HepG2 (cell line): Measurements from ENCODE around the gene RBM23. TPM values are rescaled to one million over a fixed set of nuclear protein-coding genes. Genes with fewer than 3 reads are reported as not detected.
A peak's percentile ranks its signal among the peaks of the same experiment; 100 is the strongest.

Experiments used
- ATAC-seq: fragments of 200-7000 bp; cut with Tn5 transposase; 3 replicates; pipeline ENCODE4 v1.9.1; 2020; ENCODE audit warnings: mild to moderate bottlenecking, moderate library complexity
- BruUV-seq: library from RNA; stranded (reverse); fragments of 400-500 nt; replicated peaks from 2 replicates; lab custom pipeline; 2021; lab: Mats Ljungman, UMichigan
- CTCF ChIA-PET: fragments of 300-600 bp; formaldehyde crosslinking; extraction: SDS; loops from one replicate; lab custom pipeline; 2021; ENCODE audit warnings: low total read pairs, inconsistent platforms, low intra/inter-chr PET ratio; lab: Yijun Ruan, JAX
- POLR2A ChIA-PET: fragments of 350-600 bp; sonication (Branson Sonifier 250); formaldehyde crosslinking; loops from one replicate; lab custom pipeline; 2020; ENCODE audit warnings: antibody characterized with exemption, inconsistent platforms; lab: Yijun Ruan, JAX
- DNase-seq: peaks from one replicate; pipeline ENCODE4 v3.0.0-alpha.2; 2015; ENCODE audit warnings: low spot score
- FAIRE-seq: peaks from 3 replicates; lab custom pipeline; 2011; peaks lifted over from hg19 to GRCh38; lab: Jason Lieb, UNC
- H2AFZ ChIP-seq: one replicate; pipeline ENCODE4 v1.6.1; 2011; ENCODE audit warnings: low read length, inconsistent platforms
- H3K27ac ChIP-seq: fragments of 300-600 bp; 3 replicates; pipeline ENCODE4 v1.8.0; 2011; ENCODE audit warnings: mixed run types, mild to moderate bottlenecking, mixed read lengths, low read length, inconsistent platforms; ENCODE audit not compliant: insufficient read depth; ENCODE audit errors: extremely low read length
- H3K27me3 ChIP-seq, 2 experiments: fragments of 200-600 bp in 1 of 2; 2 replicates in 1 of 2; 3 replicates in 1 of 2; pipeline versions ENCODE4 v1.6.0 to v1.8.0; 2011; ENCODE audit warnings: low read length in 2 of 2, mild to moderate bottlenecking in 2 of 2, moderate library complexity in 2 of 2, inconsistent platforms in 1 of 2; ENCODE audit not compliant: insufficient read depth in 2 of 2, control insufficient read depth in 1 of 2
- H3K36me3 ChIP-seq, 2 experiments: fragments of 200-600 bp in 1 of 2; replicated peaks in 1 of 2; 2 replicates in 1 of 2; 3 replicates in 1 of 2; pipeline versions ENCODE4 v1.5.1 to v1.8.0; 2011; ENCODE audit warnings: low read length in 2 of 2, inconsistent platforms in 1 of 2; ENCODE audit not compliant: insufficient read depth in 2 of 2, control insufficient read depth in 1 of 2
- H3K4me1 ChIP-seq: 2 replicates; pipeline ENCODE4 v1.5.1; 2012; ENCODE audit warnings: low read length, inconsistent platforms; ENCODE audit not compliant: insufficient read depth
- H3K4me2 ChIP-seq: 2 replicates; pipeline ENCODE4 v1.6.0; 2011; ENCODE audit warnings: low read depth, low read length, inconsistent platforms
- H3K4me3 ChIP-seq, 3 experiments: fragments of 200-600 bp in 1 of 3; sonication (generic), shearing (Covaris generic) in 1 of 3; replicated peaks in 1 of 3; 2 replicates each; pipeline ENCODE4 v1.5.1; 2011 to 2016; ENCODE audit warnings: low read length in 3 of 3, inconsistent platforms in 2 of 3, low read depth in 2 of 3, mild to moderate bottlenecking in 2 of 3, control low read depth in 1 of 3, mixed read lengths in 1 of 3; ENCODE audit not compliant: insufficient read depth in 1 of 3
- H3K79me2 ChIP-seq: one replicate; pipeline ENCODE4 v1.6.1; 2011; ENCODE audit warnings: low read length, inconsistent platforms; ENCODE audit not compliant: insufficient read depth
- H3K9ac ChIP-seq: 2 replicates; pipeline ENCODE4 v1.6.0; 2011; ENCODE audit warnings: mild to moderate bottlenecking, low read depth, low read length, inconsistent platforms; ENCODE audit not compliant: insufficient read depth
- H3K9me3 ChIP-seq: 2 replicates; pipeline ENCODE4 v1.5.1; 2012; ENCODE audit warnings: mild to moderate bottlenecking, low read length
- H4K20me1 ChIP-seq: 2 replicates; pipeline ENCODE4 v1.6.0; 2011; ENCODE audit warnings: inconsistent platforms, mild to moderate bottlenecking, low read length, moderate library complexity; ENCODE audit not compliant: insufficient read depth
- ARHGAP35 ChIP-seq: sonication (generic); formaldehyde crosslinking; IDR thresholded peaks from 2 replicates; pipeline ENCODE4 v1.9.0; 2022; ENCODE audit warnings: mild to moderate bottlenecking, inconsistent platforms, moderate library complexity, missing genetic modification reagents, borderline replicate concordance
- FOXM1 ChIP-seq: sonication (generic); formaldehyde crosslinking; IDR thresholded peaks from 2 replicates; pipeline ENCODE4 v1.5.0; 2020; ENCODE audit warnings: missing genetic modification reagents
- KDM5A ChIP-seq: fragments of 200-600 bp; sonication (generic); IDR thresholded peaks from 2 replicates; pipeline ENCODE4 v1.7.0; 2018; ENCODE audit warnings: antibody characterized with exemption, mild to moderate bottlenecking, low read length, borderline replicate concordance
- KDM6A ChIP-seq: IDR thresholded peaks from 2 replicates; pipeline ENCODE4 v1.6.1; 2016; ENCODE audit warnings: low read depth
- PRMT3 ChIP-seq: sonication (generic); formaldehyde crosslinking; IDR thresholded peaks from 2 replicates; pipeline ENCODE4 v1.8.1; 2022; ENCODE audit warnings: low read depth, mild to moderate bottlenecking, moderate library complexity, missing genetic modification reagents, borderline replicate concordance
- RARG ChIP-seq: sonication (generic); formaldehyde crosslinking; IDR thresholded peaks from 2 replicates; pipeline ENCODE4 v1.4.0; 2020; ENCODE audit warnings: low read depth, mild to moderate bottlenecking, missing genetic modification reagents
- RFX5 ChIP-seq: IDR thresholded peaks from 2 replicates; pipeline ENCODE4 v1.6.1; 2011; ENCODE audit warnings: low read depth, low read length, improper control_type of control experiment
- ZNF121 ChIP-seq: sonication (generic); formaldehyde crosslinking; IDR thresholded peaks from 2 replicates; pipeline ENCODE4 v1.5.0; 2020; ENCODE audit warnings: mild to moderate bottlenecking, missing genetic modification reagents
- ZNF713 ChIP-seq: sonication (generic); formaldehyde crosslinking; IDR thresholded peaks from 2 replicates; pipeline ENCODE4 v1.4.0; 2020; ENCODE audit warnings: mild to moderate bottlenecking, missing genetic modification reagents
- ZNF747 ChIP-seq: sonication (generic); formaldehyde crosslinking; IDR thresholded peaks from 2 replicates; pipeline ENCODE4 v1.8.1; 2023; ENCODE audit warnings: missing genetic modification reagents, mild to moderate bottlenecking, borderline replicate concordance
- ZNF83 ChIP-seq: sonication (generic); formaldehyde crosslinking; IDR thresholded peaks from 2 replicates; pipeline ENCODE4 v1.4.0; 2020; ENCODE audit warnings: missing genetic modification reagents, mild to moderate bottlenecking, borderline replicate concordance
- WGBS: methylation state at CpG from one replicate; pipeline ENCODE4 v1.1.6; 2017; ENCODE audit warnings: low lambda C conversion rate; 5-methylcytosine and 5-hydroxymethylcytosine counted together
- in situ Hi-C: cut with HindIII; loops from 2 replicates; pipeline ENCODE4 v1.10.0; 2017; ENCODE audit warnings: low pct_unique_long_range_greater_than_20kb; ENCODE audit not compliant: extremely low pct_ligation_motif_present
- intact Hi-C: fragments of 100-400 bp; cut with micrococcal nuclease; formaldehyde crosslinking; loops from one replicate; pipeline ENCODE4 v1.10.0; 2022; ENCODE audit not compliant: unreplicated experiment
- polyA plus RNA-seq, 8 experiments: library from polyadenylated mRNA; depleted of rRNA in 3 of 8; stranded (reverse) in 7 of 8; unstranded in 1 of 8; fragments of >200 nt; fragmentation: Illumina TruSeq in 4 of 8; extraction: Trizol in 4 of 8; gene quantifications; 2 replicates each; pipeline versions ENCODE4 v1.2.1 to v1.2.3, GENCODE V29; 2011 to 2016; ENCODE audit warnings: low read depth in 4 of 8, missing spikeins in 1 of 8, mixed read lengths in 1 of 8; ENCODE audit not compliant: insufficient read depth in 1 of 8
- total RNA-seq, 5 experiments: library from RNA; depleted of rRNA; stranded (reverse); fragments of >200 nt; fragmentation: Illumina TruSeq; extraction: Trizol; gene quantifications; 2 replicates each; pipeline ENCODE4 v1.2.3, GENCODE V29; 2016; ENCODE audit warnings: low read depth in 1 of 5
- TF ChIP-seq, protein P1 (sequence below): sonication (generic); formaldehyde crosslinking; IDR thresholded peaks from 2 replicates; pipeline ENCODE4 v1.5.0; 2020; ENCODE audit warnings: mild to moderate bottlenecking, missing genetic modification reagents
- TF ChIP-seq, protein P2 (sequence below): sonication (generic); formaldehyde crosslinking; IDR thresholded peaks from 2 replicates; pipeline ENCODE4 v1.9.0; 2021; ENCODE audit warnings: mild to moderate bottlenecking, missing genetic modification reagents
- TF ChIP-seq, protein P3 (sequence below): sonication (generic); formaldehyde crosslinking; IDR thresholded peaks from 2 replicates; pipeline ENCODE4 v1.8.0; 2022; ENCODE audit warnings: mild to moderate bottlenecking, missing genetic modification reagents, borderline replicate concordance

RBM23 gene
- total and polyA plus RNA-seq, 2 of the 13 experiments (the other 11 are each of a cell fraction or from before 2014, with no cell fraction given), result 1.5 to 2.1 TPM

DNA sequence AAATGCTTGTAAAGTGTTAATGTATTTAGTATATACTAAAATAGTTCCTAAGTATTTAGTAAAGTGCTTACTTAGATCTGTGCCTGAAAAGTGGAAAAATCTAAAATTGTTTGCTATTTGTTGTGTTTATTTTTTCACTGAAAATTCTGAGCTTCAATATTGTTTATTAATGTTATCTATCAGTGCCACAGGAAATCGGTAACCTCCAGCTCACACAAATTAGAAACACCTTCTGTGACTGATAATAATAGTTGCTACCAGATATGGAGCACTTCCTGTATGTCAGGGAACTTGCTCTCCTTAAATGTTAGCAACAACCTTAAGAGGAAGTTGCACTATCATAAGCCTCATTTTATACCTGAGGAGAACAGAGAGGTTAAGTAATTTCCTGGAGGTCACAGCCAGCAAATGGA lies 48.1 kb downstream of the RBM23 start (continued):
- TF ChIP-seq PRMT3 (CRISPR knock-in tag) (no peak), KDM5A (0 out of 2 replicates have a peak, but pooled peaks have one; percentile 5), RFX5 (no peak)

DNA sequence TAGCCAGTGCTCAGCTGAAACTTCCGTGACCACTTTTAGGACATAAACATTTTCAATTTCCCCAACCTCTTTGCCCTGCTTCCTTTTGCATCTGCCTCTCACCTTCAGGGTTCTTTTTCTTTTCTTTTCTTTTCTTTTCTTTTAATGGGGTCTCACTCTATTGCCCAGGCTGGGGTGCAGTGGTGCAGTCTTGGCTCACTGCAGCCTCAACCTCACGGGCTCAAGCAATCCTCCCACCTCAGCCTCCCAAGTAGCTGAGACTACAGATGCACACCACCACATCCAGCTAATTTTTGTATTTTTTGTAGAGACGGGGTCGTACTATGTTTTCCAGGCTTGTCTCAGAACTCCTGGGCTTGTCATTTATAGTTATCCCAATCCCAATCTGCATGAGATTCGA lies 52.1 kb downstream of the RBM23 start:
- ChIA-PET POLR2A (no interaction called here), CTCF (no interaction called here)
- BruUV-seq, result no TSS peak
- no peak for DNase-seq
- Histone ChIP-seq H3K4me1 (peaks cover 34% of the 10 kb centered on the region), H4K20me1 (no peaks in the 10 kb centered on the region), H3K4me3 (no peak overlapping the region), H3K36me3 (no peaks in the 10 kb centered on the region), H3K4me2 (no peak overlapping the region), H3K9me3 (no peaks in the 10 kb centered on the region), H3K27ac (no peak overlapping the region), H2AFZ (no peak overlapping the region), H3K79me2 (no peaks in the 10 kb centered on the region), H3K9ac (no peak overlapping the region), H3K27me3 (no peaks in the 10 kb centered on the region; a peak in 1 of 5 replicates)
- no peak for ATAC-seq
- no peak for FAIRE-seq
- TF ChIP-seq ZNF121 (CRISPR knock-in tag) (peak; percentile 19; the same call in 1 of the 2 replicates), ZNF83 (CRISPR knock-in tag) (no peak), FOXM1 (CRISPR knock-in tag) (no peak), RARG (CRISPR knock-in tag) (no peak), ZNF713 (CRISPR knock-in tag) (no peak), KDM6A (no peak), ARHGAP35 (CRISPR knock-in tag) (no peak), ZNF747 (CRISPR knock-in tag) (no peak)
- TF ChIP-seq, protein P1, sequence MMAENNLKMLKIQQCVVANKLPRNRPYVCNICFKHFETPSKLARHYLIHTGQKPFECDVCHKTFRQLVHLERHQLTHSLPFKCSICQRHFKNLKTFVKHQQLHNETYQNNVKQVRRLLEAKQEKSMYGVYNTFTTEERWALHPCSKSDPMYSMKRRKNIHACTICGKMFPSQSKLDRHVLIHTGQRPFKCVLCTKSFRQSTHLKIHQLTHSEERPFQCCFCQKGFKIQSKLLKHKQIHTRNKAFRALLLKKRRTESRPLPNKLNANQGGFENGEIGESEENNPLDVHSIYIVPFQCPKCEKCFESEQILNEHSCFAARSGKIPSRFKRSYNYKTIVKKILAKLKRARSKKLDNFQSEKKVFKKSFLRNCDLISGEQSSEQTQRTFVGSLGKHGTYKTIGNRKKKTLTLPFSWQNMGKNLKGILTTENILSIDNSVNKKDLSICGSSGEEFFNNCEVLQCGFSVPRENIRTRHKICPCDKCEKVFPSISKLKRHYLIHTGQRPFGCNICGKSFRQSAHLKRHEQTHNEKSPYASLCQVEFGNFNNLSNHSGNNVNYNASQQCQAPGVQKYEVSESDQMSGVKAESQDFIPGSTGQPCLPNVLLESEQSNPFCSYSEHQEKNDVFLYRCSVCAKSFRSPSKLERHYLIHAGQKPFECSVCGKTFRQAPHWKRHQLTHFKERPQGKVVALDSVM (CRISPR knock-in tag), result 0 out of 2 replicates have a peak, but pooled peaks have one; percentile 16
- TF ChIP-seq, protein P2, sequence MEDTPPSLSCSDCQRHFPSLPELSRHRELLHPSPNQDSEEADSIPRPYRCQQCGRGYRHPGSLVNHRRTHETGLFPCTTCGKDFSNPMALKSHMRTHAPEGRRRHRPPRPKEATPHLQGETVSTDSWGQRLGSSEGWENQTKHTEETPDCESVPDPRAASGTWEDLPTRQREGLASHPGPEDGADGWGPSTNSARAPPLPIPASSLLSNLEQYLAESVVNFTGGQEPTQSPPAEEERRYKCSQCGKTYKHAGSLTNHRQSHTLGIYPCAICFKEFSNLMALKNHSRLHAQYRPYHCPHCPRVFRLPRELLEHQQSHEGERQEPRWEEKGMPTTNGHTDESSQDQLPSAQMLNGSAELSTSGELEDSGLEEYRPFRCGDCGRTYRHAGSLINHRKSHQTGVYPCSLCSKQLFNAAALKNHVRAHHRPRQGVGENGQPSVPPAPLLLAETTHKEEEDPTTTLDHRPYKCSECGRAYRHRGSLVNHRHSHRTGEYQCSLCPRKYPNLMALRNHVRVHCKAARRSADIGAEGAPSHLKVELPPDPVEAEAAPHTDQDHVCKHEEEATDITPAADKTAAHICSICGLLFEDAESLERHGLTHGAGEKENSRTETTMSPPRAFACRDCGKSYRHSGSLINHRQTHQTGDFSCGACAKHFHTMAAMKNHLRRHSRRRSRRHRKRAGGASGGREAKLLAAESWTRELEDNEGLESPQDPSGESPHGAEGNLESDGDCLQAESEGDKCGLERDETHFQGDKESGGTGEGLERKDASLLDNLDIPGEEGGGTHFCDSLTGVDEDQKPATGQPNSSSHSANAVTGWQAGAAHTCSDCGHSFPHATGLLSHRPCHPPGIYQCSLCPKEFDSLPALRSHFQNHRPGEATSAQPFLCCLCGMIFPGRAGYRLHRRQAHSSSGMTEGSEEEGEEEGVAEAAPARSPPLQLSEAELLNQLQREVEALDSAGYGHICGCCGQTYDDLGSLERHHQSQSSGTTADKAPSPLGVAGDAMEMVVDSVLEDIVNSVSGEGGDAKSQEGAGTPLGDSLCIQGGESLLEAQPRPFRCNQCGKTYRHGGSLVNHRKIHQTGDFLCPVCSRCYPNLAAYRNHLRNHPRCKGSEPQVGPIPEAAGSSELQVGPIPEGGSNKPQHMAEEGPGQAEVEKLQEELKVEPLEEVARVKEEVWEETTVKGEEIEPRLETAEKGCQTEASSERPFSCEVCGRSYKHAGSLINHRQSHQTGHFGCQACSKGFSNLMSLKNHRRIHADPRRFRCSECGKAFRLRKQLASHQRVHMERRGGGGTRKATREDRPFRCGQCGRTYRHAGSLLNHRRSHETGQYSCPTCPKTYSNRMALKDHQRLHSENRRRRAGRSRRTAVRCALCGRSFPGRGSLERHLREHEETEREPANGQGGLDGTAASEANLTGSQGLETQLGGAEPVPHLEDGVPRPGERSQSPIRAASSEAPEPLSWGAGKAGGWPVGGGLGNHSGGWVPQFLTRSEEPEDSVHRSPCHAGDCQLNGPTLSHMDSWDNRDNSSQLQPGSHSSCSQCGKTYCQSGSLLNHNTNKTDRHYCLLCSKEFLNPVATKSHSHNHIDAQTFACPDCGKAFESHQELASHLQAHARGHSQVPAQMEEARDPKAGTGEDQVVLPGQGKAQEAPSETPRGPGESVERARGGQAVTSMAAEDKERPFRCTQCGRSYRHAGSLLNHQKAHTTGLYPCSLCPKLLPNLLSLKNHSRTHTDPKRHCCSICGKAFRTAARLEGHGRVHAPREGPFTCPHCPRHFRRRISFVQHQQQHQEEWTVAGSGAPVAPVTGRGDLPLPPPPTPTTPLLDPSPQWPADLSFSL (CRISPR knock-in tag), result no peak
- TF ChIP-seq, protein P3, sequence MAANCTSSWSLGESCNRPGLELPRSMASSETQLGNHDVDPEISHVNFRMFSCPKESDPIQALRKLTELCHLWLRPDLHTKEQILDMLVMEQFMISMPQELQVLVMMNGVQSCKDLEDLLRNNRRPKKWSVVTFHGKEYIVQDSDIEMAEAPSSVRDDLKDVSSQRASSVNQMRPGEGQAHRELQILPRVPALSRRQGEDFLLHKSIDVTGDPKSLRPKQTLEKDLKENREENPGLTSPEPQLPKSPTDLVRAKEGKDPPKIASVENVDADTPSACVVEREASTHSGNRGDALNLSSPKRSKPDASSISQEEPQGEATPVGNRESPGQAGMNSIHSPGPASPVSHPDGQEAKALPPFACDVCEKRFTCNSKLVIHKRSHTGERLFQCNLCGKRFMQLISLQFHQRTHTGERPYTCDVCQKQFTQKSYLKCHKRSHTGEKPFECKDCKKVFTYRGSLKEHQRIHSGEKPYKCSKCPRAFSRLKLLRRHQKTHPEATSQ (CRISPR knock-in tag), result no peak
- WGBS, result 58% methylated on average over 5 of the region's 5 CpGs
- intact Hi-C loops, result no loop called here
- in situ Hi-C loops, result no loop called here
